Measurements from ENCODE around the gene POU6F2. TPM values are rescaled to one million over a fixed set of nuclear protein-coding genes. Genes with fewer than 3 reads are reported as not detected.

The POU6F2 gene
- total and polyA plus RNA-seq, 2 donors (not counting 1 experiment from before 2014, with no cell fraction given) = under 0.01 TPM; not detected in 1

DNA sequence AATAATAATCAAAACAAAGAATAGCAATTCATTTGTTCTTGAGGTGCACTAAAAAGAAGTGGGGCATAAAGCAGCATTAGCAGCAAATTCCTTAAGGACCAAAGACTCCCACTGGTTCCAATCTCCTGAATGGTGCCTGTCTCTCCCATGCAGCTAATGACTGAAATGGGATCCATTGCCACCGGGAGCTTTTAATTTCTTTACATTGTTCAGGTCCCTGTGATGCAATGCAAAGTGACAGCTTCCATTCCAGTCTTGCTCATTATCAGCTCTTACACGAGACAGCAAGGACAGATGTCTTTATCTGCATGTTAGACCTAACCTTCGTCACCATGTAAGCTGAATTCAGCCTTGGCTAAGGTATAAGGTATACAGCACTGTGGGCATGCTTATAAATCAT is 148.1 kb downstream of the POU6F2 start:
- Histone ChIP-seq H3K27me3 (ENCODE audit: control insufficient read depth, insufficient read depth, low read length) (no peaks in the 10 kb centered on the region), H2AFZ (ENCODE audit: low read length) (no peak overlapping the region), H3K4me2 (ENCODE audit: extremely low read depth, insufficient read depth, low read length) (no peak overlapping the region), H3K4me1 (ENCODE audit: control insufficient read depth, extremely low read depth, insufficient read depth, low read length) (no peaks in the 10 kb centered on the region), H3K79me2 (ENCODE audit: control insufficient read depth, insufficient read depth, low read length) (no peaks in the 10 kb centered on the region), H3K9ac (ENCODE audit: insufficient read depth, low read length) (no peak overlapping the region), H4K20me1 (ENCODE audit: control insufficient read depth, extremely low read depth, insufficient read depth, low read length) (no peaks in the 10 kb centered on the region), H3K4me3 (replicated peaks in 1 of 4; ENCODE audit: control extremely low read depth in 1 of 4, insufficient read depth in 1 of 4, low read depth in 3 of 4, low read length in 4 of 4) (no peak overlapping the region), H3K9me3 (ENCODE audit: control insufficient read depth, insufficient read depth, low read depth, low read length) (no peaks in the 10 kb centered on the region), H3K27ac (ENCODE audit: insufficient read depth, low read length) (no peak overlapping the region), H3K36me3 (ENCODE audit: control insufficient read depth, insufficient read depth, low read length) (no peaks in the 10 kb centered on the region)
- TF ChIP-seq, protein P1, sequence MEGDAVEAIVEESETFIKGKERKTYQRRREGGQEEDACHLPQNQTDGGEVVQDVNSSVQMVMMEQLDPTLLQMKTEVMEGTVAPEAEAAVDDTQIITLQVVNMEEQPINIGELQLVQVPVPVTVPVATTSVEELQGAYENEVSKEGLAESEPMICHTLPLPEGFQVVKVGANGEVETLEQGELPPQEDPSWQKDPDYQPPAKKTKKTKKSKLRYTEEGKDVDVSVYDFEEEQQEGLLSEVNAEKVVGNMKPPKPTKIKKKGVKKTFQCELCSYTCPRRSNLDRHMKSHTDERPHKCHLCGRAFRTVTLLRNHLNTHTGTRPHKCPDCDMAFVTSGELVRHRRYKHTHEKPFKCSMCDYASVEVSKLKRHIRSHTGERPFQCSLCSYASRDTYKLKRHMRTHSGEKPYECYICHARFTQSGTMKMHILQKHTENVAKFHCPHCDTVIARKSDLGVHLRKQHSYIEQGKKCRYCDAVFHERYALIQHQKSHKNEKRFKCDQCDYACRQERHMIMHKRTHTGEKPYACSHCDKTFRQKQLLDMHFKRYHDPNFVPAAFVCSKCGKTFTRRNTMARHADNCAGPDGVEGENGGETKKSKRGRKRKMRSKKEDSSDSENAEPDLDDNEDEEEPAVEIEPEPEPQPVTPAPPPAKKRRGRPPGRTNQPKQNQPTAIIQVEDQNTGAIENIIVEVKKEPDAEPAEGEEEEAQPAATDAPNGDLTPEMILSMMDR (conservative IDR thresholded peaks at IDR 0.05 in 1 of 2, IDR thresholded peaks at IDR 0.05 in 1 of 2; ENCODE audit: low read depth in 1 of 2, low read length in 2 of 2) = no peak
- no peak for TF ChIP-seq EZH2 (IDR thresholded peaks at IDR 0.05; ENCODE audit: low read length, missing control alignments)
- no peak for DNase-seq (ENCODE audit: low read depth in 2 of 2)

DNA sequence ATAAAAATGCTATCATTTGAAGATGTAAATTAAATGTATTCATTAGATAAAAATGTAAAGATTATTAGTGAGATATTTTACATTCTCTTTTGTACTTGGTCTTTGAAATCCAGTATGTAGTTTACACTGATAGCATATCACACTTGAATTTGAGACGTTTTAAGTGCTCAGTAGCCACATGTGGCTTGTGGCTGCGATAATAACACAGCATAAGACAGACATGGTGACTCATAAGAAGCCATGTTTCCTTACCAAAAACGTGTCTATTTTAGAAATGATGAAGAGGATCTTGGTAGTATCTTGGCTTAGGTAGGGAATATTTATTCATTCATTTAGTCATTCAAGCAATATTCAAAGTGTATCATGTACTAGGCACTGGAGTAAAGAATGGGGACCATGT is 149.3 kb downstream of the POU6F2 start:
- TF ChIP-seq, protein P1 (conservative IDR thresholded peaks at IDR 0.05 in 1 of 2, IDR thresholded peaks at IDR 0.05 in 1 of 2; ENCODE audit: low read depth in 1 of 2, low read length in 2 of 2) = no peak
- no peak for TF ChIP-seq EZH2 (IDR thresholded peaks at IDR 0.05; ENCODE audit: low read length, missing control alignments)
- H2AFZ ChIP-seq (ENCODE audit: low read length) = no peak overlapping the region

DNA sequence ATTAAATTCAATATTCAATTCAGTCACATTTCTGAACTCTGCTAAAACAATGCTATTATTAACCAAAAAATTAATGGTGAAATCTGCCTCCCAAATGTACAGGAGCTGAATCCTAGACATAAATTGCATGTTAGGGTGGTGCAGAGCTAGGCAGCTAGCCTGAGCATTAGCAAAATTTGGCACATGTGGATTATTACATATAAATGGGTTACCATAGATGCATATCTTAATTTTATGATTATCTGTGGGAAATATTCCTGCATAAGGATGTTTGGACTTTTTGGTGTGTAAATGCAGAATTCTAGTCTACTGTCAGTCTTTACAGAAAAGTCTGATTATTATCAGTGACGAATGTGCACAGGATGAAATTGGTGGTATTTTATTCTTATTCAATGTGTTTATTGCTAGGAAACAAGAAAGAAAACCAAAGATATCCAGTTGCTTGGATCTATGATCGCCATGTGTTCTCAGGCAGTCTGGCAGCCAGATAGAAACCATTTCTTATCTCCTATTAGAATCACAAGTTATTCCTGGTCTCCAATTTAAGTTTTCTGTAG is 150.7 kb downstream of the POU6F2 start:
- Histone ChIP-seq H4K20me1 (ENCODE audit: control insufficient read depth, extremely low read depth, insufficient read depth, low read length) (no peaks in the 10 kb centered on the region), H3K27me3 (ENCODE audit: control insufficient read depth, insufficient read depth, low read length) (no peaks in the 10 kb centered on the region), H3K4me3 (replicated peaks in 1 of 4; ENCODE audit: control extremely low read depth in 1 of 4, insufficient read depth in 1 of 4, low read depth in 3 of 4, low read length in 4 of 4) (no peak overlapping the region), H3K4me2 (ENCODE audit: extremely low read depth, insufficient read depth, low read length) (no peak overlapping the region), H2AFZ (ENCODE audit: low read length) (no peak overlapping the region), H3K79me2 (ENCODE audit: control insufficient read depth, insufficient read depth, low read length) (no peaks in the 10 kb centered on the region), H3K4me1 (ENCODE audit: control insufficient read depth, extremely low read depth, insufficient read depth, low read length) (no peaks in the 10 kb centered on the region), H3K9me3 (ENCODE audit: control insufficient read depth, insufficient read depth, low read depth, low read length) (no peaks in the 10 kb centered on the region), H3K9ac (ENCODE audit: insufficient read depth, low read length) (no peak overlapping the region), H3K27ac (ENCODE audit: insufficient read depth, low read length) (no peak overlapping the region), H3K36me3 (ENCODE audit: control insufficient read depth, insufficient read depth, low read length) (no peaks in the 10 kb centered on the region)
- no peak for TF ChIP-seq EZH2 (IDR thresholded peaks at IDR 0.05; ENCODE audit: low read length, missing control alignments)
- TF ChIP-seq, protein P1 (conservative IDR thresholded peaks at IDR 0.05 in 1 of 2, IDR thresholded peaks at IDR 0.05 in 1 of 2; ENCODE audit: low read depth in 1 of 2, low read length in 2 of 2) = no peak
- DNase-seq (ENCODE audit: low read depth in 2 of 2) = no peak

More for the DNA sequence above, 149.3 kb downstream of the POU6F2 start:
- Histone ChIP-seq H3K27me3 (ENCODE audit: control insufficient read depth, insufficient read depth, low read length) (no peaks in the 10 kb centered on the region), H3K36me3 (ENCODE audit: control insufficient read depth, insufficient read depth, low read length) (no peaks in the 10 kb centered on the region), H4K20me1 (ENCODE audit: control insufficient read depth, extremely low read depth, insufficient read depth, low read length) (no peaks in the 10 kb centered on the region), H3K27ac (ENCODE audit: insufficient read depth, low read length) (no peak overlapping the region), H3K4me2 (ENCODE audit: extremely low read depth, insufficient read depth, low read length) (no peak overlapping the region), H3K4me3 (replicated peaks in 1 of 4; ENCODE audit: control extremely low read depth in 1 of 4, insufficient read depth in 1 of 4, low read depth in 3 of 4, low read length in 4 of 4) (no peak overlapping the region), H3K9me3 (ENCODE audit: control insufficient read depth, insufficient read depth, low read depth, low read length) (no peaks in the 10 kb centered on the region), H3K79me2 (ENCODE audit: control insufficient read depth, insufficient read depth, low read length) (no peaks in the 10 kb centered on the region), H3K9ac (ENCODE audit: insufficient read depth, low read length) (no peak overlapping the region), H3K4me1 (ENCODE audit: control insufficient read depth, extremely low read depth, insufficient read depth, low read length) (no peaks in the 10 kb centered on the region)
- DNase-seq (ENCODE audit: low read depth in 2 of 2) = no peak

Measured in fibroblast of lung (primary cell).